ENCODE data around the gene DLEU7.
A peak's percentile ranks its signal among the peaks of the same experiment; 100 is the strongest.

DLEU7 gene

GRCh38 chr13:50843257-50844083, at the start of gene DLEU7:
TSS of gene DLEU7 (minus strand) at chr13:50843692. CDS start at chr13:50843646, 46 bp downstream.
- no peaks in the 10 kb centered on the region for H3K9me3 ChIP-seq (ENCODE audit: control insufficient read depth in 2 of 2, low read length in 2 of 2)
- H3K4me1 ChIP-seq (ENCODE audit: control insufficient read depth, insufficient read depth, low read length), result peaks cover 12% of the 10 kb centered on the region
- H3K4me3 ChIP-seq (ENCODE audit: low read length in 2 of 2), result peak within 1 kb of the TSS; percentile 16 to 59
- H3K27ac ChIP-seq (ENCODE audit: low read length), result no peak within 1 kb of the TSS
- H3K9ac ChIP-seq (ENCODE audit: low read length in 2 of 2), result no peak within 1 kb of the TSS
- peaks cover 14 to 18% of the 10 kb centered on the region in 2 donors for H3K27me3 ChIP-seq (ENCODE audit: control insufficient read depth in 1 of 2, insufficient read depth in 2 of 2, low read length in 2 of 2)
- no peaks in the 10 kb centered on the region for H3K36me3 ChIP-seq (ENCODE audit: control insufficient read depth in 2 of 2, insufficient read depth in 2 of 2, low read length in 2 of 2)

DNA sequence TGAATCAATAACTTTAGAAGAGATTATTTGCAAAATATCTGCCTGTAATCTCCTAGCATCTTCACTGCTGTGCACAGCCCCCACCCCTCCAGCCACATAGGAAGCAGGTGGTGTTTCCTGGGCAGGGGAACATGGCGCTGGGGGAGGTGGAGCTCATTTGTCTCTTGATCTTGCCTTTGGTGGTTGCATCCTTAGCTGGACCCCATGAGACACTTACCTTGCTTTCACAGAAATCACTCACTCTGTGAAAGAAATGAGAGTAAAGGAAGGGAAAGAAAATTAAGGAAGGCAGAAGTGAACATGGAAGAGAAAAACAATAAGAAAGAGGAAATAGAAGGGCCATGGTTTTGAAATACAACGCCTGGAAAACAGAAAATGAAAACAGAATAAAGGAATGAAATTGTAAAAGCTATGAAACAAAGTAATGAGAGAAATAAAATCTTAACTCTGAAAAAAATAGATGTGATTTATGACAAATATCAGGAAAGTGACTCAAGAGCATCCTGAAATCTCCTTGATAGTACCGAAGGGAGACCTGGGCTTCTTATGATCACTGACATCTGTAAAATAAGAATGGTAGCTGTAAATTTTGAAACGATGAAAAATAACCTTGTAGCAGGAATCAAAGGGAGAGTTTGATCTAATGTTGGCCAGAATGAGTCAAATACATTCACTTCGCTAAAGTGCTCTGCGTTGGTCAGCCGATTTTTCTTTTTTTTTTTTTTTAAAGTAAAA, 48.9 kb upstream of the DLEU7 start:
- no peaks in the 10 kb centered on the region for H3K4me1 ChIP-seq (ENCODE audit: control insufficient read depth, insufficient read depth, low read length)

DNA sequence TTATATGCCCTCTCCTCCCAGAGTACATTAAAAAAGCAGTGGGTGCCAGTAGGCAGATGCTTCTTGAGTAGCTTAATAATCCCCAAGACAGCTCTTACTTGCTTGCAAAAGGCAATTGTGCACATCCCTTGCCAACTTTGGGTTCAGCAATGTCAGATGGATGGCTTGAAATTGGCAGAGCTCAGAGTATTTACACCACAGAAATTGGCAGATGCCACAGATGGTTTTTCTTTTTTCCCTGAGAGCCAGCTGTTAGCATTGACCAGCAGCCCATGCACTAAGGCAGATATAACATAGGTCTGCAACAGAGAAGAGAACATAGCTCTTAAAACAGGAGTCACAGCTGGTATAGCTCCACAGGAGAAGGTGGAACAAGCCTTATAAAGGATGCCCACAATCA, 47.7 kb upstream of the DLEU7 start:
- no peaks in the 10 kb centered on the region for H3K4me1 ChIP-seq (ENCODE audit: control insufficient read depth, insufficient read depth, low read length)
- H3K9me3 ChIP-seq (ENCODE audit: control insufficient read depth in 2 of 2, low read length in 2 of 2), result no peaks in the 10 kb centered on the region
- H3K27ac ChIP-seq (ENCODE audit: low read length), result no peak overlapping the region
- no peak overlapping the region for H3K4me3 ChIP-seq (ENCODE audit: low read length in 2 of 2)
- no peaks in the 10 kb centered on the region for H3K27me3 ChIP-seq (ENCODE audit: control insufficient read depth in 1 of 2, insufficient read depth in 2 of 2, low read length in 2 of 2)
- H3K9ac ChIP-seq (ENCODE audit: low read length in 2 of 2), result no peak overlapping the region
- no peaks in the 10 kb centered on the region for H3K36me3 ChIP-seq (ENCODE audit: control insufficient read depth in 2 of 2, insufficient read depth in 2 of 2, low read length in 2 of 2)

More for the DNA sequence above, 48.9 kb upstream of the DLEU7 start:
- H3K4me3 ChIP-seq (ENCODE audit: low read length in 2 of 2), result no peak overlapping the region
- H3K36me3 ChIP-seq (ENCODE audit: control insufficient read depth in 2 of 2, insufficient read depth in 2 of 2, low read length in 2 of 2), result no peaks in the 10 kb centered on the region
- no peaks in the 10 kb centered on the region for H3K27me3 ChIP-seq (ENCODE audit: control insufficient read depth in 1 of 2, insufficient read depth in 2 of 2, low read length in 2 of 2)
- H3K9me3 ChIP-seq (ENCODE audit: control insufficient read depth in 2 of 2, low read length in 2 of 2), result no peaks in the 10 kb centered on the region
- H3K9ac ChIP-seq (ENCODE audit: low read length in 2 of 2), result no peak overlapping the region
- H3K27ac ChIP-seq (ENCODE audit: low read length), result no peak overlapping the region

- H3K4me1 ChIP-seq (ENCODE audit: control insufficient read depth, insufficient read depth, low read length), result no peaks in the 10 kb centered on the region
- no peaks in the 10 kb centered on the region for H3K27me3 ChIP-seq (ENCODE audit: control insufficient read depth in 1 of 2, insufficient read depth in 2 of 2, low read length in 2 of 2)
- no peaks in the 10 kb centered on the region for H3K9me3 ChIP-seq (ENCODE audit: control insufficient read depth in 2 of 2, low read length in 2 of 2)
- H3K4me3 ChIP-seq (ENCODE audit: low read length in 2 of 2), result no peak overlapping the region
- H3K36me3 ChIP-seq (ENCODE audit: control insufficient read depth in 2 of 2, insufficient read depth in 2 of 2, low read length in 2 of 2), result no peaks in the 10 kb centered on the region
- H3K27ac ChIP-seq (ENCODE audit: low read length), result no peak overlapping the region
- no peak overlapping the region for H3K9ac ChIP-seq (ENCODE audit: low read length in 2 of 2)
These were observed 45.8 kb upstream of the DLEU7 start for GRCh38 chr13:50889317-50889716.

DNA sequence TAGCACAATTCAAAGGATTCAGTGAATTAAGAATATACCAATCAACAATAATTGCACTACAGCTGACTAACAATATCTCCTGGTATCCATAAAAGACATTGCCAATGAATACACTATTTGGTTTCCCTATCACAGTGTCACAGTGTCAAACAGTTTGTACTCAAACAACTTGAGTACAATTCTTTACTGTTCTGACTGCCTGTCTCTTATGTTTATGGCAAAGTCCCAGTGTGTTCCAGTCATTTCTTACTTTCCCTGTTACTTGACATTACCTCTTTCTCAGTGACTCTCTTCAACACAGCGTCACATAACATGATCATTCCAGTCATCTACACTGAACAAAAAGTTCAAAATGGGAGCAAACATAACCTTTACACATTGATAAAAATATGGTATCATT, 44.9 kb upstream of the DLEU7 start:
- Histone ChIP-seq H3K9me3 (ENCODE audit: control insufficient read depth in 2 of 2, low read length in 2 of 2) (no peaks in the 10 kb centered on the region), H3K4me3 (ENCODE audit: low read length in 2 of 2) (no peak overlapping the region), H3K9ac (ENCODE audit: low read length in 2 of 2) (no peak overlapping the region), H3K4me1 (ENCODE audit: control insufficient read depth, insufficient read depth, low read length) (no peaks in the 10 kb centered on the region), H3K36me3 (ENCODE audit: control insufficient read depth in 2 of 2, insufficient read depth in 2 of 2, low read length in 2 of 2) (no peaks in the 10 kb centered on the region), H3K27ac (ENCODE audit: low read length) (no peak overlapping the region), H3K27me3 (ENCODE audit: control insufficient read depth in 1 of 2, insufficient read depth in 2 of 2, low read length in 2 of 2) (no peaks in the 10 kb centered on the region)

- Histone ChIP-seq H3K9ac (ENCODE audit: low read length in 2 of 2) (no peak overlapping the region), H3K27me3 (ENCODE audit: control insufficient read depth in 1 of 2, insufficient read depth in 2 of 2, low read length in 2 of 2) (no peaks in the 10 kb centered on the region), H3K36me3 (ENCODE audit: control insufficient read depth in 2 of 2, insufficient read depth in 2 of 2, low read length in 2 of 2) (no peaks in the 10 kb centered on the region), H3K4me3 (ENCODE audit: low read length in 2 of 2) (no peak overlapping the region), H3K9me3 (ENCODE audit: control insufficient read depth in 2 of 2, low read length in 2 of 2) (no peaks in the 10 kb centered on the region), H3K27ac (ENCODE audit: low read length) (no peak overlapping the region), H3K4me1 (ENCODE audit: control insufficient read depth, insufficient read depth, low read length) (no peaks in the 10 kb centered on the region)
These were observed 43.7 kb upstream of the DLEU7 start for GRCh38 chr13:50887151-50887550.

- Histone ChIP-seq H3K4me1 (ENCODE audit: control insufficient read depth, insufficient read depth, low read length) (no peaks in the 10 kb centered on the region), H3K9me3 (ENCODE audit: control insufficient read depth in 2 of 2, low read length in 2 of 2) (no peaks in the 10 kb centered on the region), H3K4me3 (ENCODE audit: low read length in 2 of 2) (no peak overlapping the region), H3K27ac (ENCODE audit: low read length) (no peak overlapping the region), H3K27me3 (ENCODE audit: control insufficient read depth in 1 of 2, insufficient read depth in 2 of 2, low read length in 2 of 2) (no peaks in the 10 kb centered on the region), H3K36me3 (ENCODE audit: control insufficient read depth in 2 of 2, insufficient read depth in 2 of 2, low read length in 2 of 2) (no peaks in the 10 kb centered on the region), H3K9ac (ENCODE audit: low read length in 2 of 2) (no peak overlapping the region)
These were observed 40.8 kb upstream of the DLEU7 start for GRCh38 chr13:50884265-50884664.

DNA sequence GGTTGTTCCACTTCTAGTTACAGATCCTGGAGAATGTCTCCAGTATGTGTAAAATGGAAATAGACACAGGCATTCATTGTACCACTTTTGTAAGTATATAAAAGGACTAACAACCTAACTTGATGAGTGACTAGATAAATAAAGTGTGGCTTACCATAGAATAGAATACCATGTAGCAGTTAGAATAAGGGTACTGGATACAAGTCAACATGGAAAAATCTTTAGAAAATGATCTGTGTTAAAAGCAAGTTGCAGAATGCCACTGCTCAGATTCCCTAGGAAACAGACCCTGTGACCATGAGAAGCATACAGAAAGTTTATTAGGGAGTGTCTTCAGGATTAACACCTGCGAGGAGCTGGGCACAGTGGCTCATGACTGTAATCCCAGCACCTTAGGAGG, 40.2 kb upstream of the DLEU7 start:
- Histone ChIP-seq H3K27ac (ENCODE audit: low read length) (no peak overlapping the region), H3K4me3 (ENCODE audit: low read length in 2 of 2) (no peak overlapping the region), H3K9ac (ENCODE audit: low read length in 2 of 2) (no peak overlapping the region), H3K9me3 (ENCODE audit: control insufficient read depth in 2 of 2, low read length in 2 of 2) (no peaks in the 10 kb centered on the region), H3K27me3 (ENCODE audit: control insufficient read depth in 1 of 2, insufficient read depth in 2 of 2, low read length in 2 of 2) (no peaks in the 10 kb centered on the region), H3K36me3 (ENCODE audit: control insufficient read depth in 2 of 2, insufficient read depth in 2 of 2, low read length in 2 of 2) (no peaks in the 10 kb centered on the region), H3K4me1 (ENCODE audit: control insufficient read depth, insufficient read depth, low read length) (no peaks in the 10 kb centered on the region)

DNA sequence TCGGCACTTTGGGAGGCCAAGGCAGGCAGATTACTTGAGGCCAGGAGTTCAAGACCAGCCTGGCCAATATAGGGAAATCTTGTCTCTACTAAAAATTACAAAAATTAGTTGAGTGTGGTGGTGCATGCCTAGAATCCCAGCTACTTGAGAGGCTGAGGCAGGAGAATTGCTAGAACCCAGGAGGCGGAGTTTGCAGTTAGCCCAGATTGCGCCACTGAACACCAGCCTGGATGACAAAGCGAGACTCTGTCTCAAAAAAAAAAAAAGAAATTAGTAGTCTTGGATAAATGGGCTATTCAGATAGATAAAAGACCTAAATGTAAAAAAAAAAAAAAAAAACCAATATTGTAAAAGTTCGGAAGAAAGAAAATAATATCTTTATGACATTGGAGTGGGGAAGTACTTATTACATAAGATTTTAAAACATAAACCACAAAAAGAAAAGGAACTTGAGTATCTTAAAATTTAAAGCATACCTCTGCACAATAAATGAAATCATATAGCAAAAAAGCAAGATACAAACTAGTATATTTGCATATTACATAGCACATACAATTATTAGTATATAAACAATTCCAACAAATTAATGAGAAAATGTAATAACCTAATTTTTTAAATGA, 39.4 kb upstream of the DLEU7 start:
- Histone ChIP-seq H3K4me1 (ENCODE audit: control insufficient read depth, insufficient read depth, low read length) (no peaks in the 10 kb centered on the region), H3K36me3 (ENCODE audit: control insufficient read depth in 2 of 2, insufficient read depth in 2 of 2, low read length in 2 of 2) (no peaks in the 10 kb centered on the region)

GRCh38 chr13:50873991-50874390, 30.5 kb upstream of the DLEU7 start:
- Histone ChIP-seq H3K9me3 (ENCODE audit: control insufficient read depth in 2 of 2, low read length in 2 of 2) (no peaks in the 10 kb centered on the region), H3K27ac (ENCODE audit: low read length) (no peak overlapping the region), H3K27me3 (ENCODE audit: control insufficient read depth in 1 of 2, insufficient read depth in 2 of 2, low read length in 2 of 2) (no peaks in the 10 kb centered on the region), H3K36me3 (ENCODE audit: control insufficient read depth in 2 of 2, insufficient read depth in 2 of 2, low read length in 2 of 2) (no peaks in the 10 kb centered on the region), H3K4me1 (ENCODE audit: control insufficient read depth, insufficient read depth, low read length) (no peaks in the 10 kb centered on the region), H3K9ac (ENCODE audit: low read length in 2 of 2) (no peak overlapping the region), H3K4me3 (ENCODE audit: low read length in 2 of 2) (no peak overlapping the region)

More for the DNA sequence above, 39.4 kb upstream of the DLEU7 start:
- Histone ChIP-seq H3K9ac (ENCODE audit: low read length in 2 of 2) (no peak overlapping the region), H3K4me3 (ENCODE audit: low read length in 2 of 2) (no peak overlapping the region), H3K9me3 (ENCODE audit: control insufficient read depth in 2 of 2, low read length in 2 of 2) (no peaks in the 10 kb centered on the region), H3K27ac (ENCODE audit: low read length) (no peak overlapping the region), H3K27me3 (ENCODE audit: control insufficient read depth in 1 of 2, insufficient read depth in 2 of 2, low read length in 2 of 2) (no peaks in the 10 kb centered on the region)
